Small intestine (tissue), 7 donors: ENCODE results near the gene TK2. TPM values are rescaled to one million over a fixed set of nuclear protein-coding genes. Genes with fewer than 3 reads are reported as not detected.

Experiments used
- DNase-seq, 2 donors: peaks; one replicate each; pipeline versions ENCODE4 v3.0.0 to v3.0.0-alpha.2; 2013
- FAIRE-seq: peaks from 2 replicates; lab custom pipeline; 2012; peaks lifted over from hg19 to GRCh38; lab: Jason Lieb, UNC
- H3K27ac ChIP-seq, 3 donors: one replicate each; pipeline ENCODE4 v1.5.1; 2013; ENCODE audit warnings: low read length in 2 of 3, mild to moderate bottlenecking in 2 of 3, control low read depth in 1 of 3, inconsistent platforms in 1 of 3, low read depth in 1 of 3, moderate library complexity in 1 of 3
- H3K27me3 ChIP-seq, 3 donors: one replicate each; pipeline ENCODE4 v1.6.1; 2013; ENCODE audit warnings: low read length in 3 of 3, inconsistent platforms in 1 of 3; ENCODE audit not compliant: control insufficient read depth in 3 of 3, insufficient read depth in 3 of 3
- H3K36me3 ChIP-seq, 3 donors: one replicate each; pipeline ENCODE4 v1.6.1; 2013; ENCODE audit warnings: low read length in 3 of 3, inconsistent platforms in 1 of 3, low read depth in 1 of 3, mild to moderate bottlenecking in 1 of 3, moderate library complexity in 1 of 3; ENCODE audit not compliant: control insufficient read depth in 3 of 3, insufficient read depth in 2 of 3
- H3K4me1 ChIP-seq, 3 donors: one replicate each; pipeline ENCODE4 v1.6.1; 2013; ENCODE audit warnings: low read length in 2 of 3, inconsistent platforms in 1 of 3, low read depth in 1 of 3, mild to moderate bottlenecking in 1 of 3, moderate library complexity in 1 of 3; ENCODE audit not compliant: control insufficient read depth in 3 of 3, insufficient read depth in 2 of 3
- H3K4me3 ChIP-seq, 3 donors: one replicate each; pipeline ENCODE4 v1.5.1; 2013; ENCODE audit warnings: low read length in 3 of 3, control low read depth in 1 of 3, inconsistent platforms in 1 of 3, low read depth in 1 of 3, mild to moderate bottlenecking in 1 of 3, moderate library complexity in 1 of 3
- H3K9me3 ChIP-seq, 2 donors: one replicate each; pipeline ENCODE4 v1.6.1; 2013; ENCODE audit warnings: low read depth in 1 of 2, low read length in 1 of 2; ENCODE audit not compliant: control insufficient read depth in 2 of 2, insufficient read depth in 1 of 2
- WGBS, 3 donors: extraction: QIAGEN DNeasy Blood & Tissue Kit; methylation state at CpG; one replicate each; pipeline ENCODE4 v1.1.7; 2013; 5-methylcytosine and 5-hydroxymethylcytosine counted together
- polyA plus RNA-seq, 4 donors: library from polyadenylated mRNA; stranded (reverse) in 3 of 4; unstranded in 1 of 4; fragments of 200-250 nt in 3 of 4; fragments of 120-200 nt in 1 of 4; gene quantifications; one replicate each; pipeline versions ENCODE4 v1.2.1 to v1.2.3, GENCODE V29; 2013
- donor health status: healthy with polysubstance abuse.
- donor health status: control.
- donor health status: control.
- donor health status: Bipolar disorder and iron deficiency.
- donor health status: healthy.

Gene TK2
- polyA plus RNA-seq, 4 donors, result 9.2 to 21.3 (median 12.6) TPM

- no peaks in the 10 kb centered on the region for H3K27me3 ChIP-seq
- H3K4me3 ChIP-seq, result peak overlapping the region in 1 of 3 donors; percentile 64
- 83 to 86% (median 83%) methylated on average over 6 of the region's 6 CpGs for WGBS, 3 donors
- peaks cover 0 to 7% (median 3%) of the 10 kb centered on the region in 3 donors for H3K36me3 ChIP-seq
- DNase-seq, result no peak
- H3K4me1 ChIP-seq, result peaks cover 4 to 22% (median 22%) of the 10 kb centered on the region in 3 donors
- H3K27ac ChIP-seq, result no peak overlapping the region
- no peaks in the 10 kb centered on the region for H3K9me3 ChIP-seq
- no peak for FAIRE-seq
These were observed 4.6 kb upstream of the TK2 start for GRCh38 chr16:66554495-66554894.

DNA sequence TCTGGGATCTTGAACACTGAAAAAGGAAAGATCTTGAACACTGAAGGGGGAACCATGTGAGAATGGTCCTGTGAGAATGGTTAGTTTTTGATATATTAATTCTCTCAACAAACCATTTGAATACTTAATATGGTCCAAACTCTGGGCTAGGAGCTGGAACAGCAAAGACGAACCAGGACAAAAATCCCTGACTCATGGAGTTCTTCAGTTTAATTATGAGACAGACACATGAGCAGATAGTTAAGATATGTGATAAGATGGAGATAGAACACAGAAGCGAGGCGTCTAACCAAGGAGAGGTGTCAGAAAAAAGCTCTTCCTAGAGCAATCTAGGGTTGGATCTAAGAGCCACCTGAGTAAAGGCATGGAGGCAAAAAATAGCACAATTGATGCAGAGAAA is 4.1 kb upstream of the TK2 start:
- H3K4me3 ChIP-seq, result peak overlapping the region in 1 of 3 donors; percentile 64
- WGBS, 3 donors, result 76 to 82% (median 81%) methylated on average over 3 of the region's 3 CpGs

DNA sequence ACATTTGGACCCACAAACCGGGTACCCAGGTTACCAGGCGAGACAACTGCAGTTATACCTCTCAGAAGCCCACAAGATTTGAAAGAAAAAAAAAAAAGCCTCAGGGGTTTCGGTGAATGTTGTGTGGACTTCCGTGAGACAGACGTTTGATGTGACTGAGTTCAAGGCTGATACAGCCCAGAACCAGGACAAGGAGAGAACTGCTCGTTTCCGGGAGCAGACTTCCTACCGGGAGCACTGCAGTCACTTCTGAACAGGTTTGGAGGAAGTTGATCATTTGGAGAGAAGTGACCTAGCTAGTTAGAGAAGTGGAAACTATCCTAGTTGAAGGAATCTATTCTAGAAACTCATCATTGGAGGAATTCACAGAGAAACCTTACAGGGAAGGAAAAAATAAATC is 3.3 kb upstream of the TK2 start:
- Histone ChIP-seq H3K36me3 (peaks cover 0 to 3% (median under 1%) of the 10 kb centered on the region in 3 donors), H3K9me3 (no peaks in the 10 kb centered on the region), H3K27me3 (no peaks in the 10 kb centered on the region), H3K4me3 (peak overlapping the region; percentile 53 to 65 (median 64)), H3K27ac (peak overlapping the region in 2 of 3 donors; percentile 71 to 98), H3K4me1 (peaks cover 4 to 22% (median 22%) of the 10 kb centered on the region in 3 donors)
- FAIRE-seq, result no peak
- peak; percentile 6 to 74 for DNase-seq
- 8 to 27% (median 14%) methylated on average over 8 of the region's 8 CpGs for WGBS, 3 donors

More for the DNA sequence above, 4.1 kb upstream of the TK2 start:
- Histone ChIP-seq H3K9me3 (no peaks in the 10 kb centered on the region), H3K36me3 (peaks cover 0 to 4% (median 3%) of the 10 kb centered on the region in 3 donors), H3K27ac (no peak overlapping the region), H3K27me3 (no peaks in the 10 kb centered on the region), H3K4me1 (peaks cover 4 to 22% (median 22%) of the 10 kb centered on the region in 3 donors)
- FAIRE-seq (no peak), DNase-seq (no peak)

- Histone ChIP-seq H3K9me3 (no peaks in the 10 kb centered on the region), H3K4me1 (peaks cover 4 to 22% (median 22%) of the 10 kb centered on the region in 3 donors), H3K27me3 (no peaks in the 10 kb centered on the region), H3K27ac (peak within 1 kb of the TSS; percentile 85 to 98 (median 85)), H3K36me3 (peaks cover 0 to 7% (median 0%) of the 10 kb centered on the region in 3 donors), H3K4me3 (peak within 1 kb of the TSS; percentile 53 to 65 (median 64))
- peak; percentile 90 to 96 for DNase-seq
- WGBS, 3 donors, result 2 to 7% (median 4%) methylated on average over 63 of the region's 63 CpGs
- FAIRE-seq, result no peak
These were observed 2.6 kb upstream of the TK2 start, which contains the start of gene CKLF for GRCh38 chr16:66552286-66553177. Gene CKLF (plus strand): TSS chr16:66552576. CDS start chr16:66552716, 140 bp downstream.

DNA sequence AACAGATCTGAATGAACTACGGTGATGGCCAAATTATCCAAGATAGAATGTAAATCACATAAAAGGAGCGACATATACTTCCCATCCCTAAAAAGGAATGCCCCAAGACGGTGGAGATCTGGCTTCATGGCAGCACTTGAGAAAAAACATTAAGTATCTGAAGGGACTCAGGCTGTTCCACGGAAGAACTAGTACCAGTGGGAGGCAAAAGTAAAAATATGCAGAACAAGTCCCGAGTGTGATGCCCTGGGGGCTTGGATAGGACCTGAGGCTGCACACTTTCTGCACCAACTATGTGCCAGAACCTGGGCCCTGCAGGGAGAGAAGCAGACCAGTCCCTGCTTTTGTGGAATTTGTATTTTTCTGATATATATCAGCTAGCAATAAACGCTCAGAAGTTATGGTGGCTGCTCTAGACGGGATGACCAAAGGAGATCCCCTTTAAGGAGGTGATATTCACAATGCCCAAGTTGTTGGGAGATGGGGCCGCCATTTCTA is 1.9 kb upstream of the TK2 start:
- no peak for FAIRE-seq
- Histone ChIP-seq H3K36me3 (peaks cover 0 to 9% (median 0%) of the 10 kb centered on the region in 3 donors), H3K4me3 (peak overlapping the region; percentile 52 to 65 (median 64)), H3K9me3 (no peaks in the 10 kb centered on the region), H3K27me3 (no peaks in the 10 kb centered on the region), H3K27ac (peak overlapping the region; percentile 85 to 98 (median 85)), H3K4me1 (peaks cover 4 to 22% (median 22%) of the 10 kb centered on the region in 3 donors)
- 34 to 39% (median 38%) methylated on average over 8 of the region's 8 CpGs for WGBS, 3 donors
- no peak for DNase-seq

- Histone ChIP-seq H3K4me1 (peaks cover 4 to 22% (median 22%) of the 10 kb centered on the region in 3 donors), H3K9me3 (no peaks in the 10 kb centered on the region), H3K27me3 (no peaks in the 10 kb centered on the region), H3K36me3 (peaks cover 0 to 9% (median 0%) of the 10 kb centered on the region in 3 donors), H3K4me3 (no peak overlapping the region), H3K27ac (peak overlapping the region in 2 of 3 donors; percentile 27 to 98)
- FAIRE-seq (no peak), DNase-seq (peak; percentile 43 to 52)
- WGBS, 3 donors, result 34 to 52% (median 39%) methylated on average over 6 of the region's 6 CpGs
These were observed 1.4 kb upstream of the TK2 start for GRCh38 chr16:66551348-66551759.

GRCh38 chr16:66548868-66549267 is 1.1 kb downstream of the TK2 start:
- H3K4me1 ChIP-seq, result peaks cover 2 to 22% (median 18%) of the 10 kb centered on the region in 3 donors
- FAIRE-seq, result no peak

GRCh38 chr16:66548068-66548467 is 1.9 kb downstream of the TK2 start:
- FAIRE-seq (no peak), DNase-seq (no peak)
- H3K4me3 ChIP-seq, result no peak overlapping the region
- WGBS, 3 donors, result 92 to 98% (median 95%) methylated on average over 4 of the region's 4 CpGs
- H3K4me1 ChIP-seq, result peaks cover 2 to 19% (median 14%) of the 10 kb centered on the region in 3 donors
- H3K9me3 ChIP-seq, result no peaks in the 10 kb centered on the region
- peaks cover 0 to 25% (median 2%) of the 10 kb centered on the region in 3 donors for H3K36me3 ChIP-seq
- H3K27ac ChIP-seq, result peak overlapping the region in 1 of 3 donors; percentile 66
- no peaks in the 10 kb centered on the region for H3K27me3 ChIP-seq

More at GRCh38 chr16:66548868-66549267, 1.1 kb downstream of the TK2 start:
- Histone ChIP-seq H3K27me3 (no peaks in the 10 kb centered on the region), H3K4me3 (peak overlapping the region in 2 of 3 donors; percentile 75 to 85), H3K9me3 (no peaks in the 10 kb centered on the region), H3K27ac (peak overlapping the region; percentile 92 to 99 (median 93)), H3K36me3 (peaks cover 0 to 19% (median 2%) of the 10 kb centered on the region in 3 donors)
- WGBS, 3 donors, result 56 to 78% (median 63%) methylated on average over 9 of the region's 9 CpGs
- no peak for DNase-seq
